ACC112 (cell line): ENCODE data around the gene CFAP299.
"Not testable (repeated sequence)": the region's sequence is repeated elsewhere in the genome, so short reads cannot be mapped to it uniquely, and the experiment has no call there.

Experiments
- H2AFZ ChIP-seq: fragments of 200-600 bp; sonication (generic); one replicate; pipeline ENCODE4 v1.6.0; 2017; ENCODE audit warnings: antibody characterized with exemption, low read length; ENCODE audit not compliant: unreplicated experiment
- H3K27ac ChIP-seq: fragments of 200-600 bp; sonication (generic); 2 replicates; pipeline ENCODE4 v1.5.1; 2014; ENCODE audit warnings: low read depth, mild to moderate bottlenecking, antibody characterized with exemption, low read length, moderate library complexity
- H3K27me3 ChIP-seq: fragments of 200-600 bp; sonication (generic); 2 replicates; pipeline ENCODE4 v1.6.1; 2014; ENCODE audit warnings: mild to moderate bottlenecking, antibody characterized with exemption, low read length, moderate library complexity, mixed read lengths; ENCODE audit not compliant: insufficient read depth
- H3K36me3 ChIP-seq: fragments of 200-600 bp; sonication (generic); 2 replicates; pipeline ENCODE4 v1.6.1; 2016; ENCODE audit warnings: mild to moderate bottlenecking, antibody characterized with exemption, low read length, moderate library complexity, mixed read lengths; ENCODE audit not compliant: insufficient read depth
- H3K4me1 ChIP-seq: fragments of 200-600 bp; sonication (generic); one replicate; pipeline ENCODE4 v1.6.1; 2016; ENCODE audit warnings: low read length, mixed read lengths; ENCODE audit not compliant: insufficient read depth, unreplicated experiment, control insufficient read depth
- H3K4me3 ChIP-seq: fragments of 200-600 bp; sonication (generic); 2 replicates; pipeline ENCODE4 v1.5.1; 2014; ENCODE audit warnings: mild to moderate bottlenecking, low read depth, low read length
- H3K79me2 ChIP-seq: fragments of 200-600 bp; sonication (generic); one replicate; pipeline ENCODE4 v1.6.0; 2016; ENCODE audit warnings: low read length; ENCODE audit not compliant: control insufficient read depth, unreplicated experiment, insufficient read depth

The CFAP299 gene

DNA sequence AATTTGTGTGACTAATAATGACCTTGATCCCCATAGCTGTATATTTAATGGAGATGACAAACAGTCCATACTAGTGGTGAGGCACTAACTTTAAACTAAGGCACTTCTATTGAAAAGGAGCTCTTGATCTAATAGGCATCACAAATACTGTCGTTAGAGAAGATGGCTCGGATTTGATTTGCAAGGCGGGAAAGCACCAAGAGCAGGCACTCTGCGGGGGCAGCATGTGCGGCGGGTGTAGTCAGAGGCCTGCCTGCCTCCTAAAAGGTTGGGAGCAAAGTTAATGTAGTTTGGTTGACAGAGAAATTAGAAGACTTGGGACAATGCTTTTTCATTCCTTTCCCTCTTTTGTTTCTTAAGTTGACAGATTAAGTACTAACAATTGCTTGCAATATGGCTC, 278.8 kb downstream of the CFAP299 start:
- Histone ChIP-seq H3K4me3 (no peak overlapping the region), H3K27me3 (peaks cover 27% of the 10 kb centered on the region)

DNA sequence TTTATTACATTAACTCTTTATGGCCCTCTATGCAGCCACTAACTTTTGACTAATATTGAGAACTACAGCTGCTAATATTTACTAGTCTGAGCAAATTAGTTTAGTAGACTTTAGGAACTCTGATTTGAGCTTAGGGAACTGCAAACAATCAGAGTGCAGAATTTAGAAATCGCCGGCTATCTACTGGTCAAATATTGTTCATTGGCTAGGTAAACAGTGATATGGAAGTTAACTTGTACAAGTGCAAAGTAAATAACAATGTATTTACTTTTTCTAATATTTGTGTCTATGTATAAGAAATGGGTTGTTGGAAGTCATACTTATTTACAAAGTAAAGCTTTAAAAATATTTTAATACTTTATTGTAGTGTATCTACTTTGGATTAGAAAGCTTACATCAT, 279.6 kb downstream of the CFAP299 start:
- Histone ChIP-seq H2AFZ (no peak overlapping the region), H3K27me3 (peaks cover 26% of the 10 kb centered on the region), H3K4me3 (no peak overlapping the region), H3K27ac (no peak overlapping the region), H3K4me1 (peaks cover 10% of the 10 kb centered on the region), H3K36me3 (no peaks in the 10 kb centered on the region), H3K79me2 (no peaks in the 10 kb centered on the region)

More for the DNA sequence above, 278.8 kb downstream of the CFAP299 start:
- H3K79me2 ChIP-seq: no peaks in the 10 kb centered on the region
- no peaks in the 10 kb centered on the region for H3K36me3 ChIP-seq
- H3K4me1 ChIP-seq: peaks cover 10% of the 10 kb centered on the region
- no peak overlapping the region for H3K27ac ChIP-seq
- H2AFZ ChIP-seq: no peak overlapping the region

DNA sequence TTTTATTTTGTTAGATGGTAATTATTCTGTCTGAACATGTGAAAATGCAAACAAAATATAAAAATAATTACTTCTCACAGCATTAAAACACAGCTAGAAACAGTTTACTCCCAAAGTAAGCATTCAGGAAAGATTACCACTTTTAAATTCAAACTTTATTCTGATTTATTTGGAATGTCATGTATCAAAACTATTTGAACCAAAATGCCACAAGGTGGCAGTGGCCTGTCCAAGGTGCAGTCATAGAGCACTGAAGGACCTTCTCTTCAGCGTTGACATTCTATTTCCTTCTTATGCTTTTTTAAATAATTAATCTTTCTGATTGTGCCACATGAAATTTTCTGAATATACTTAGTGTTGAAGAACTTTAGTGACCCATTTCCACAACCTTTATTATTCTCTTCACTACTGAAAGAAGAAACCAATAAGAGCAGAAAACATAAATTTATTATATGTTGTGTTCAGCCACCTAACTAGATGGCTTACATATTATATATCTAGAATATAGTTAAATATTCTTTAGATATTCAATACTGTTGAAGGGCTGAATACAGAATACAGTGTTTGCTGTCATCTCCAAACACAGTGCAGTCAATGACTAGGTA, 283.6 kb downstream of the CFAP299 start:
- Histone ChIP-seq H3K4me1 (no peaks in the 10 kb centered on the region), H3K27me3 (no peaks in the 10 kb centered on the region), H3K27ac (no peak overlapping the region), H3K36me3 (no peaks in the 10 kb centered on the region), H2AFZ (no peak overlapping the region), H3K79me2 (no peaks in the 10 kb centered on the region), H3K4me3 (no peak overlapping the region)

DNA sequence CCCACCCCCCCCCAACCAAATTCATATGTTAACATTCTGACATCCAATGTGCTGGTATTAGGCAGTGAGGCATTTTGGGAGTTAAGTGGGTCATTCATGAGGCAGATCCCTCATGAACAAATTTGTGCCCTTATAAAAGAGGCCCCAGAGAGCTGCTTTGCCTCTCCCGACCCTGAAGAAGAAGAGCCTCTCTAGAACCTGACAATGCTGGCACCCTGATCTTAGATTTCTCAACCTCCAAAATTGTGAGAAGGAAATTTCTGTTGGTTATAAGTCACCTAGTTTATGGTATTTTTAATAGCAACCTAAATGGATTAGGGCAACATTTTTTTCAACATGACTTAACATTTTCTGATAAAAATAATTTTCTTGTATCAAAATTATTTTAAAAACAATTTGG, 296.3 kb downstream of the CFAP299 start:
- Histone ChIP-seq H2AFZ (no peak overlapping the region), H3K27me3 (no peaks in the 10 kb centered on the region), H3K4me1 (no peaks in the 10 kb centered on the region), H3K27ac (no peak overlapping the region), H3K36me3 (no peaks in the 10 kb centered on the region), H3K79me2 (no peaks in the 10 kb centered on the region), H3K4me3 (no peak overlapping the region)

DNA sequence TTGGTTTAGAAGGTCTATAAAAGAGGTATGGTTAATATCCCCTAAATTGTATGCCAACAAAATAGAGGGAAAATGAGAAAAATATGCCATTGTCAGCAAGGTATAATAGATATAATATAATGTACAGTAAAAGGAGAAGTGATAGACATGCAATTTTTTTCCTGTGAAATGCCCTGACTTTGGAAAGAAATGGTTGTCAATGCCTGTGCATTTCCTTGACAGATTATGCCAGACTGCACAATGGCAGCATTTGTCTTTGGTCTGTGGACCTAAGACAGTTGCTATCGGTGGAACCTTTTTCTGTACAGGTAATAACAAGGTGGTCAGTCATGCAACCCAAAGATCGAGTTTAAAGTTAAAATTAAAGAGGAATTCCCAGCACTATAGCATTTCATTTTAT, 301.7 kb downstream of the CFAP299 start:
- no peak overlapping the region for H2AFZ ChIP-seq
- H3K27ac ChIP-seq: no peak overlapping the region
- H3K4me1 ChIP-seq: no peaks in the 10 kb centered on the region
- no peak overlapping the region for H3K4me3 ChIP-seq
- no peaks in the 10 kb centered on the region for H3K27me3 ChIP-seq
- H3K36me3 ChIP-seq: no peaks in the 10 kb centered on the region
- H3K79me2 ChIP-seq: no peaks in the 10 kb centered on the region

DNA sequence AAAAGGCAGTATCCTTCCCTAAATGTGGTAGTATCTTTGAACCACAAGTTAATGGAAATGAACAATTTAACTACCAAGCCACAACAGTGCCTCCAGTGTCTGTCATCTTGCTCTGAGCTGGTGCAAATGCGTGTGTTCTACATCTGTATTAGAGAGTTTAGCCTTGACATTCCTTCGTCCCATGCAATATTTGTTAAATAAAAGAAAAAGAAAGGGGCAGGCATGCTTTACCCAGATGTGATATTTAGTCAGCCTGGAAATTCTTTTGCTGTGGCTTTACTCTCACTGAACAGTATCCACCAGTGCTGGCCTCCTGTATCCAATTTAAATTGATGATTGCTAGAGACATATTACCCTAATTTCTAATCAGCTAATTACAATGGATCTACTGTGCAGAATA, 310.5 kb downstream of the CFAP299 start:
- no peak overlapping the region for H3K4me3 ChIP-seq
- H3K36me3 ChIP-seq: no peaks in the 10 kb centered on the region
- H3K4me1 ChIP-seq: no peaks in the 10 kb centered on the region
- no peaks in the 10 kb centered on the region for H3K27me3 ChIP-seq
- no peak overlapping the region for H2AFZ ChIP-seq
- H3K79me2 ChIP-seq: no peaks in the 10 kb centered on the region
- H3K27ac ChIP-seq: no peak overlapping the region

DNA sequence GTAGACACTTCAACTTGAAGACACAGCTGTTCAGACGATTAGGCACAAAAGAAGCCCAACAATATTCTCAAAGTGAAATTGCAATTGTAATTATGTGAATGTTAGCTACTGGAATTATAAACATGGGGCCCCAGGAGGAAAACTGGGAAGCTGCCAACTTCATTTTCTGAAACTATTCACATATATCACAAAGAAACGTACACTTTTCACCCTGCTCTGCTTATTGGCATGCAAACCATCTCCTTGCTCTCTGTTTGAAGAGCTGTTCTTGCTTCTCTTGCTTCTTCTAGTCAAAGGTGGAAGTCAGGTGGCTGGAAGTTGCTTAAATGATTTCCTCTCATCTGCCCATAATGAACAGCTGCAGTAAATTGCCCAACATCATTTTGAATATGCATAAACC, 320.1 kb downstream of the CFAP299 start:
- Histone ChIP-seq H2AFZ (no peak overlapping the region), H3K27ac (no peak overlapping the region), H3K36me3 (no peaks in the 10 kb centered on the region), H3K4me3 (no peak overlapping the region), H3K27me3 (no peaks in the 10 kb centered on the region), H3K4me1 (no peaks in the 10 kb centered on the region), H3K79me2 (no peaks in the 10 kb centered on the region)

DNA sequence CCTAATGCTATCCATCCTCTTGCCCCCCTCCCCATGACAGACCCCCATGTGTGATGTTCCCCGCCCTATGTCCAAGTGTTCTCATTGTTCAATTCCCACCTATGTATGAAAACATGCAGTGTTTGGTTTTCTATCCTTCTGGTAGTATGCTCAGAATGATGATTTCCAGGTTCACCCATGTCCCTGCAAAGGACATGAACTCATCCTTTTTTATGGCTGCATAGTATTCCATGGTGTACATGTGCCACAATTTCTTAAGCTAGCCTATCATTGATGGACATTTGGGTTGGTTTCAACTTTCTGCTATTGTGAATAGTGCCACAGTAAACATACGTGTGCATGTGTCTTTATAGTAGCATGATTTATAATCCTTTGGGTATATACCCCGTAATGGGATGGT, 334.6 kb downstream of the CFAP299 start:
- H3K36me3 ChIP-seq, H2AFZ ChIP-seq, H3K4me1 ChIP-seq, H3K4me3 ChIP-seq, H3K79me2 ChIP-seq, H3K27ac ChIP-seq, H3K27me3 ChIP-seq: not testable (repeated sequence)

DNA sequence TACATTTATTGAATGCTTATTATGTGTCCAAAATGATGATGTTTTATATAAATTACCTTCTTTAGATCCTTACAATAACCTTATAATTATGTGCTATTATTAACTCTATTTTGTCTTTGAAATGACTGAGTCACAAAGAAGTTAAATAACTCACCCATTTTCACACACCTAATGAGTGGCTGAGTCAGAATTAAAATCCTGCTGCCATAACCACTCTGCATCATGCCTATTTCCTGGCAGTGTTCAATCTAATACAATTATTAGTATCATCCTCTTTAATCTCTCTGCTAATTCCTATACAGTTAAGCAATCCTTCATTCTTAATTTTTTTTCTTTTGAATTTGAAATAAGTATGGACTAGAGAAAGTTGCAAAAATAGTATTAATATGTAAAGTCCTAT, 342.9 kb downstream of the CFAP299 start:
- no peaks in the 10 kb centered on the region for H3K4me1 ChIP-seq
- no peak overlapping the region for H3K27ac ChIP-seq
- H2AFZ ChIP-seq: no peak overlapping the region
- H3K36me3 ChIP-seq: no peaks in the 10 kb centered on the region
- no peak overlapping the region for H3K4me3 ChIP-seq
- H3K79me2 ChIP-seq: no peaks in the 10 kb centered on the region
- H3K27me3 ChIP-seq: no peaks in the 10 kb centered on the region; the same call in 1 of the 2 replicates

DNA sequence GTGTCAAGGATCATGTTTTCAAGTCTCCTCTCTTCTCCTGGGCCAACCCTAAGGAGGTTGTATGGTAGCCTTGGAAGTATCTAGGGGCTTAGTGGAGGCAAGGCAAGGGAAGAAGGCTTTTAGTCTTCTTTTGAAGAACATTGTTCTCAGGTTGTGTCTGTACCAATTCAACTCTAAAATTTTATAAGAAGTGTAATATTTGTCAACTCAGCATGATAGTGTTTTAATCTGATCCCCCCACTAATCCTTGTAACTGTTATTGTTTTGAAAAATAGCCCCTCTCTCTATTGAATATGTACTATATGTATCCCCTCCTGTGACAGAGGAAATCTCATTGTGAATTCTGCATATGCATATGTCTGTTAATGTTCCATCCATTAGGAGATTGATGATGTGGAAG, 345.4 kb downstream of the CFAP299 start:
- no peaks in the 10 kb centered on the region for H3K36me3 ChIP-seq
- H2AFZ ChIP-seq: no peak overlapping the region
- H3K4me3 ChIP-seq: no peak overlapping the region
- H3K27ac ChIP-seq: no peak overlapping the region
- no peaks in the 10 kb centered on the region for H3K79me2 ChIP-seq
- no peaks in the 10 kb centered on the region for H3K4me1 ChIP-seq
- H3K27me3 ChIP-seq: no peaks in the 10 kb centered on the region; the same call in 1 of the 2 replicates

DNA sequence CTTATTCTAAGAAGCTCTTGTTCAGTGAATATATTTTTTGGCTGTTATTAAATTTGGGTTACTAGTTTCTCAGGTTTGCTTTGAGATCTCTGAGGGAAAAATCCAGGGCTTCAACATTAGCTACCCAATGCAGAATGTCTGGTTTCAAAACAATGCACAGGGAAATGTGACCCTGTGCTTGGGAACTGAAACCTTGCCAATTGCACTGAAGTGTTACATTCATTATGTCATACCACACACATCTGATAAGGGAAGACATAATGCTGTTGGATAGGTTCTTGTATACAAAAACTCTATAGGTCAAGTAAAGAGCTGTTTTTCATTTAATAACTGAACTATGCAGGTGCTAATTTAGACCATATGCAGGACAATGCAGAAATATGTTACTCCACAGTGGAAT, 349.7 kb downstream of the CFAP299 start:
- Histone ChIP-seq H2AFZ (no peak overlapping the region), H3K27ac (no peak overlapping the region), H3K4me3 (no peak overlapping the region), H3K36me3 (no peaks in the 10 kb centered on the region), H3K27me3 (no peaks in the 10 kb centered on the region), H3K79me2 (no peaks in the 10 kb centered on the region), H3K4me1 (no peaks in the 10 kb centered on the region)
